GM18907 (cell line): ENCODE measurements around the gene PARP12.

Source experiments
- ATAC-seq: cut with Tn5 transposase; IDR thresholded peaks from one replicate; pipeline ENCODE4 v1.9.1; 2021; ENCODE audit warnings: mild to moderate bottlenecking, moderate library complexity; ENCODE audit not compliant: unreplicated experiment

PARP12 gene

GRCh38 chr7:140060243-140060630 is 2.5 kb downstream of the PARP12 start:
- no peak for ATAC-seq

- ATAC-seq, result no peak
Measured at GRCh38 chr7:140059273-140060242, 3.2 kb downstream of the PARP12 start.

- no peak for ATAC-seq
Measured at GRCh38 chr7:140058517-140058916, 4.2 kb downstream of the PARP12 start.

- ATAC-seq, result no peak
Measured at GRCh38 chr7:140057143-140057535, 5.6 kb downstream of the PARP12 start.

- ATAC-seq, result no peak
Measured at GRCh38 chr7:140056431-140057142, 6.2 kb downstream of the PARP12 start.

GRCh38 chr7:140055833-140056232 is 6.9 kb downstream of the PARP12 start:
- ATAC-seq, result no peak

GRCh38 chr7:140054751-140055150 is 8.0 kb downstream of the PARP12 start:
- ATAC-seq, result no peak

GRCh38 chr7:140053812-140054539 is 8.8 kb downstream of the PARP12 start:
- ATAC-seq, result peak; percentile 87

- no peak for ATAC-seq
Measured at GRCh38 chr7:140051820-140052219, 10.9 kb downstream of the PARP12 start.

- no peak for ATAC-seq
Measured at GRCh38 chr7:140050100-140050499, 12.7 kb downstream of the PARP12 start.

GRCh38 chr7:140049339-140050024 is 13.3 kb downstream of the PARP12 start:
- ATAC-seq, result no peak

GRCh38 chr7:140048989-140049338 is 13.8 kb downstream of the PARP12 start:
- no peak for ATAC-seq

- no peak for ATAC-seq
Measured at GRCh38 chr7:140048138-140048537, 14.6 kb downstream of the PARP12 start.

- no peak for ATAC-seq
Measured at GRCh38 chr7:140047197-140047596, 15.6 kb downstream of the PARP12 start.

GRCh38 chr7:140045697-140046096 is 17.1 kb downstream of the PARP12 start:
- no peak for ATAC-seq

- no peak for ATAC-seq
Measured at GRCh38 chr7:140044251-140044650, 18.5 kb downstream of the PARP12 start.

- no peak for ATAC-seq
Measured at GRCh38 chr7:140042386-140042670, 20.4 kb downstream of the PARP12 start.

GRCh38 chr7:140041659-140042385 is 20.9 kb downstream of the PARP12 start:
- ATAC-seq, result no peak

- no peak for ATAC-seq
Measured at GRCh38 chr7:140039896-140040295, 22.9 kb downstream of the PARP12 start.

GRCh38 chr7:140039066-140039465 is 23.7 kb downstream of the PARP12 start:
- ATAC-seq, result no peak
